ENCODE measurements around the gene RER1. TPM values are rescaled to one million over a fixed set of nuclear protein-coding genes. Genes with fewer than 3 reads are reported as not detected.

RER1 gene
- polyA plus RNA-seq, 1 donor from 2014 or later, result 58.7 TPM

DNA sequence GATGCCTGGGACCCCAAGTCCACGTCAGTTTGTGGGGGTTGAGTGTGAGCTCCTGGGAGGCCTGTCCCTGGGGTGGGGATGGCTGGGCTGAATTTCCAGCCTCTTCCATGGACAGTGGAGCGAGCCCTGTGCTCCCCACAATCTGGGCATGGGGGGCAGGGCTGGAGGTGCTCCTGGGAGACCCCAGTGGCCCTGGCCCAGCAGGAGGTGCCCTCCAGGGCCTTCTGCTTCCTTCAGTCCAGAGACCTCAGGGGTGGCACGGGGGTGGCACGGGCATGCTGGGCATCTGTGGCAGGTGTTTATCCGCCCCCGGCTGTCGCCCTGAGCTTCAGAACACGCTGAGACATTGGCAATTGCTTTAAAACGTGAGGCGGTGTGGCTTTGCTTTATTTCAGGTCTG is 41.1 kb upstream of the RER1 start:
- H3K27me3 ChIP-seq (ENCODE audit: insufficient read depth, low read depth, low read length), result no peaks in the 10 kb centered on the region
- H3K36me3 ChIP-seq (ENCODE audit: insufficient read depth, low read length), result no peaks in the 10 kb centered on the region
- no peaks in the 10 kb centered on the region for H3K9me2 ChIP-seq (ENCODE audit: insufficient read depth, low read length)
- H3K4me2 ChIP-seq (ENCODE audit: low read length), result no peak overlapping the region
- no peaks in the 10 kb centered on the region for H3K9me3 ChIP-seq (ENCODE audit: low read length)
- H3K4me3 ChIP-seq (ENCODE audit: low read length), result no peak overlapping the region
- H3F3A ChIP-seq (ENCODE audit: insufficient read depth, low read length, poor library complexity, severe bottlenecking), result no peaks in the 10 kb centered on the region
- no peak overlapping the region for H2AFZ ChIP-seq (ENCODE audit: low read depth, low read length)
- H3K79me2 ChIP-seq (replicated peaks; ENCODE audit: insufficient read depth, low read length), result no peaks in the 10 kb centered on the region
- H4K20me1 ChIP-seq (ENCODE audit: insufficient read depth), result no peaks in the 10 kb centered on the region
- H3K27ac ChIP-seq (ENCODE audit: low read length), result no peak overlapping the region
- TF ChIP-seq MXI1 (conservative IDR thresholded peaks at IDR 0.05; ENCODE audit: poor library complexity, severe bottlenecking), result no peak
- TF ChIP-seq POLR2AphosphoS5 (IDR thresholded peaks at IDR 0.05), result no peak
- no peak for TF ChIP-seq EP300 (conservative IDR thresholded peaks at IDR 0.05; ENCODE audit: poor library complexity, severe bottlenecking)
- no peak for TF ChIP-seq EZH2 (IDR thresholded peaks at IDR 0.05; ENCODE audit: borderline replicate concordance, insufficient read depth, low read length, poor library complexity, severe bottlenecking)
- TF ChIP-seq TAF1 (IDR thresholded peaks at IDR 0.05; ENCODE audit: low read depth), result no peak
- TF ChIP-seq RAD21 (conservative IDR thresholded peaks at IDR 0.05), result no peak
- TF ChIP-seq SMC3 (conservative IDR thresholded peaks at IDR 0.05; ENCODE audit: poor library complexity), result no peak
- TF ChIP-seq CTCF (IDR thresholded peaks at IDR 0.05; ENCODE audit: poor library complexity, severe bottlenecking), result no peak
- TF ChIP-seq, protein P1, sequence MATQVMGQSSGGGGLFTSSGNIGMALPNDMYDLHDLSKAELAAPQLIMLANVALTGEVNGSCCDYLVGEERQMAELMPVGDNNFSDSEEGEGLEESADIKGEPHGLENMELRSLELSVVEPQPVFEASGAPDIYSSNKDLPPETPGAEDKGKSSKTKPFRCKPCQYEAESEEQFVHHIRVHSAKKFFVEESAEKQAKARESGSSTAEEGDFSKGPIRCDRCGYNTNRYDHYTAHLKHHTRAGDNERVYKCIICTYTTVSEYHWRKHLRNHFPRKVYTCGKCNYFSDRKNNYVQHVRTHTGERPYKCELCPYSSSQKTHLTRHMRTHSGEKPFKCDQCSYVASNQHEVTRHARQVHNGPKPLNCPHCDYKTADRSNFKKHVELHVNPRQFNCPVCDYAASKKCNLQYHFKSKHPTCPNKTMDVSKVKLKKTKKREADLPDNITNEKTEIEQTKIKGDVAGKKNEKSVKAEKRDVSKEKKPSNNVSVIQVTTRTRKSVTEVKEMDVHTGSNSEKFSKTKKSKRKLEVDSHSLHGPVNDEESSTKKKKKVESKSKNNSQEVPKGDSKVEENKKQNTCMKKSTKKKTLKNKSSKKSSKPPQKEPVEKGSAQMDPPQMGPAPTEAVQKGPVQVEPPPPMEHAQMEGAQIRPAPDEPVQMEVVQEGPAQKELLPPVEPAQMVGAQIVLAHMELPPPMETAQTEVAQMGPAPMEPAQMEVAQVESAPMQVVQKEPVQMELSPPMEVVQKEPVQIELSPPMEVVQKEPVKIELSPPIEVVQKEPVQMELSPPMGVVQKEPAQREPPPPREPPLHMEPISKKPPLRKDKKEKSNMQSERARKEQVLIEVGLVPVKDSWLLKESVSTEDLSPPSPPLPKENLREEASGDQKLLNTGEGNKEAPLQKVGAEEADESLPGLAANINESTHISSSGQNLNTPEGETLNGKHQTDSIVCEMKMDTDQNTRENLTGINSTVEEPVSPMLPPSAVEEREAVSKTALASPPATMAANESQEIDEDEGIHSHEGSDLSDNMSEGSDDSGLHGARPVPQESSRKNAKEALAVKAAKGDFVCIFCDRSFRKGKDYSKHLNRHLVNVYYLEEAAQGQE (IDR thresholded peaks at IDR 0.05; ENCODE audit: borderline replicate concordance), result no peak
- H3K9ac ChIP-seq (ENCODE audit: low read length), result no peak overlapping the region

GRCh38 chr1:2350911-2351655 is 40.6 kb upstream of the RER1 start:
- no peaks in the 10 kb centered on the region for H3K9me3 ChIP-seq (ENCODE audit: low read length)
- no peak overlapping the region for H3K4me2 ChIP-seq (ENCODE audit: low read length)
- H3K36me3 ChIP-seq (ENCODE audit: insufficient read depth, low read length), result no peaks in the 10 kb centered on the region
- no peaks in the 10 kb centered on the region for H3K9me2 ChIP-seq (ENCODE audit: insufficient read depth, low read length)
- H3K9ac ChIP-seq (ENCODE audit: low read length), result no peak overlapping the region
- no peaks in the 10 kb centered on the region for H3F3A ChIP-seq (ENCODE audit: insufficient read depth, low read length, poor library complexity, severe bottlenecking)
- H2AFZ ChIP-seq (ENCODE audit: low read depth, low read length), result no peak overlapping the region
- no peaks in the 10 kb centered on the region for H4K20me1 ChIP-seq (ENCODE audit: insufficient read depth)
- TF ChIP-seq EP300 (conservative IDR thresholded peaks at IDR 0.05; ENCODE audit: poor library complexity, severe bottlenecking) (no peak), CTCF (IDR thresholded peaks at IDR 0.05; ENCODE audit: poor library complexity, severe bottlenecking) (no peak), MXI1 (conservative IDR thresholded peaks at IDR 0.05; ENCODE audit: poor library complexity, severe bottlenecking) (no peak), RAD21 (conservative IDR thresholded peaks at IDR 0.05) (no peak), EZH2 (IDR thresholded peaks at IDR 0.05; ENCODE audit: borderline replicate concordance, insufficient read depth, low read length, poor library complexity, severe bottlenecking) (no peak), POLR2AphosphoS5 (IDR thresholded peaks at IDR 0.05) (no peak), SMC3 (conservative IDR thresholded peaks at IDR 0.05; ENCODE audit: poor library complexity) (no peak), TAF1 (IDR thresholded peaks at IDR 0.05; ENCODE audit: low read depth) (no peak)
- TF ChIP-seq, protein P1 (IDR thresholded peaks at IDR 0.05; ENCODE audit: borderline replicate concordance), result no peak
- no peaks in the 10 kb centered on the region for H3K79me2 ChIP-seq (replicated peaks; ENCODE audit: insufficient read depth, low read length)
- no peaks in the 10 kb centered on the region for H3K27me3 ChIP-seq (ENCODE audit: insufficient read depth, low read depth, low read length)
- H3K27ac ChIP-seq (ENCODE audit: low read length), result no peak overlapping the region
- no peak overlapping the region for H3K4me3 ChIP-seq (ENCODE audit: low read length)
